ENCODE results near the gene NFX1. TPM values are rescaled to one million over a fixed set of nuclear protein-coding genes. Genes with fewer than 3 reads are reported as not detected.
"Not testable (repeated sequence)": the region's sequence is repeated elsewhere in the genome, so short reads cannot be mapped to it uniquely, and the experiment has no call there.

The NFX1 gene
- total RNA-seq, 4 donors from 2014 or later: 44.7 to 65.3 (median 49.8) TPM

- TF ChIP-seq CTCF (IDR thresholded peaks at IDR 0.05): no peak
- TF ChIP-seq POLR2A (IDR thresholded peaks at IDR 0.05): no peak
Measured at GRCh38 chr9:33393581-33393980, 103.3 kb downstream of the NFX1 start.

GRCh38 chr9:33393986-33394385, 103.7 kb downstream of the NFX1 start:
- intact Hi-C loops (cut with DNase I); H3K9me3 ChIP-seq; H3K4me3 ChIP-seq (replicated peaks in 1 of 3); H3K27me3 ChIP-seq; H3K36me3 ChIP-seq; DNase-seq: not testable (repeated sequence)
- peak overlapping the region in 2 of 3 donors; percentile 8 to 24 for H3K27ac ChIP-seq
- 76 to 77% methylated on average over 3 of the region's 3 CpGs for WGBS, 2 donors
- peaks cover 33 to 35% of the 10 kb centered on the region in 2 donors for H3K4me1 ChIP-seq

More at GRCh38 chr9:33393581-33393980, 103.3 kb downstream of the NFX1 start:
- Histone ChIP-seq H3K27ac (peak overlapping the region in 2 of 3 donors; percentile 8 to 24), H3K27me3 (no peaks in the 10 kb centered on the region), H3K9me3 (no peaks in the 10 kb centered on the region), H3K4me3 (replicated peaks in 1 of 3) (no peak overlapping the region), H3K36me3 (no peaks in the 10 kb centered on the region), H3K4me1 (peaks cover 33 to 35% of the 10 kb centered on the region in 2 donors)
- DNase-seq: peak; percentile 56 to 73
- intact Hi-C loops (cut with DNase I): no loop called here
- 46 to 69% methylated on average over 11 of the region's 11 CpGs for WGBS, 2 donors

GRCh38 chr9:33395159-33395879, 105.0 kb downstream of the NFX1 start:
- H3K4me3 ChIP-seq (replicated peaks in 1 of 3); intact Hi-C loops (cut with DNase I); H3K27me3 ChIP-seq; DNase-seq; H3K27ac ChIP-seq; H3K36me3 ChIP-seq; H3K9me3 ChIP-seq: not testable (repeated sequence)
- WGBS, 2 donors: 78 to 80% methylated on average over 14 to 15 of the region's 15 CpGs
- H3K4me1 ChIP-seq: peaks cover 30 to 31% of the 10 kb centered on the region in 2 donors

GRCh38 chr9:33397801-33398200, 107.5 kb downstream of the NFX1 start:
- H3K4me3 ChIP-seq (replicated peaks in 1 of 3); DNase-seq; H3K9me3 ChIP-seq; intact Hi-C loops (cut with DNase I); H3K27ac ChIP-seq; H3K27me3 ChIP-seq; H3K36me3 ChIP-seq: not testable (repeated sequence)
- WGBS, 2 donors: 85 to 95% methylated on average over 3 of the region's 4 CpGs
- peaks cover 12% of the 10 kb centered on the region in 2 donors for H3K4me1 ChIP-seq

GRCh38 chr9:33399047-33399446, 108.7 kb downstream of the NFX1 start:
- H3K4me3 ChIP-seq (replicated peaks in 1 of 3); H3K36me3 ChIP-seq; intact Hi-C loops (cut with DNase I); H3K4me1 ChIP-seq; H3K27me3 ChIP-seq; H3K27ac ChIP-seq; DNase-seq; H3K9me3 ChIP-seq: not testable (repeated sequence)
- 93 to 100% methylated on average over 4 of the region's 4 CpGs for WGBS, 2 donors

- DNase-seq; H3K36me3 ChIP-seq; intact Hi-C loops (cut with DNase I); H3K4me3 ChIP-seq (replicated peaks in 1 of 3); H3K27me3 ChIP-seq; H3K4me1 ChIP-seq; H3K9me3 ChIP-seq; H3K27ac ChIP-seq: not testable (repeated sequence)
- 66 to 71% methylated on average over 10 of the region's 10 CpGs for WGBS, 2 donors
Measured at GRCh38 chr9:33401809-33402208, 111.5 kb downstream of the NFX1 start.

GRCh38 chr9:33402371-33402770, 112.1 kb downstream of the NFX1 start, which contains the start of gene AQP7:
AQP7 (minus strand) TSS chr9:33402568; CDS start chr9:33401262, 1,306 bp downstream.
- intact Hi-C loops (cut with DNase I); H3K4me1 ChIP-seq; H3K27me3 ChIP-seq; H3K36me3 ChIP-seq; H3K4me3 ChIP-seq (replicated peaks in 1 of 3); H3K9me3 ChIP-seq; DNase-seq: not testable (repeated sequence)
- 61 to 77% methylated on average over 6 to 10 of the region's 10 CpGs for WGBS, 2 donors
- peak within 1 kb of the TSS in 1 of 3 donors; percentile 23 for H3K27ac ChIP-seq

- Histone ChIP-seq H3K27me3 (no peaks in the 10 kb centered on the region), H3K4me3 (replicated peaks in 1 of 3) (no peak overlapping the region), H3K9me3 (no peaks in the 10 kb centered on the region), H3K36me3 (no peaks in the 10 kb centered on the region), H3K4me1 (peaks cover 0 to 7% of the 10 kb centered on the region in 2 donors), H3K27ac (no peak overlapping the region)
- no peak for TF ChIP-seq CTCF (IDR thresholded peaks at IDR 0.05)
- TF ChIP-seq POLR2A (IDR thresholded peaks at IDR 0.05): no peak
- intact Hi-C loops (cut with DNase I): loop anchor here (2.0 kb wide), 1 partner anchor 65 kb away; no protein-coding TSS in a partner anchor
- 81 to 84% methylated on average over 17 of the region's 17 CpGs for WGBS, 2 donors
- no peak for DNase-seq
Measured at GRCh38 chr9:33403941-33404787, 113.8 kb downstream of the NFX1 start.

All from thyroid gland (tissue), 4 donors.